Stimulated activated CD8-positive, alpha-beta memory T cell treated with anti-CD3 and anti-CD28 coated beads, Interleukin-15, amount 100 ng/mL, for 1 hour (primary cell): Measurements from ENCODE around the gene CCDC136.
A peak's percentile ranks its signal among the peaks of the same experiment; 100 is the strongest.

Source experiments
- DNase-seq: peaks from one replicate; pipeline ENCODE4 v3.0.0-alpha.2; 2020; ENCODE audit warnings: low read depth

The CCDC136 gene

GRCh38 chr7:128863433-128863989 is 71.7 kb downstream of the CCDC136 start:
- peak; percentile 20 for DNase-seq

DNA sequence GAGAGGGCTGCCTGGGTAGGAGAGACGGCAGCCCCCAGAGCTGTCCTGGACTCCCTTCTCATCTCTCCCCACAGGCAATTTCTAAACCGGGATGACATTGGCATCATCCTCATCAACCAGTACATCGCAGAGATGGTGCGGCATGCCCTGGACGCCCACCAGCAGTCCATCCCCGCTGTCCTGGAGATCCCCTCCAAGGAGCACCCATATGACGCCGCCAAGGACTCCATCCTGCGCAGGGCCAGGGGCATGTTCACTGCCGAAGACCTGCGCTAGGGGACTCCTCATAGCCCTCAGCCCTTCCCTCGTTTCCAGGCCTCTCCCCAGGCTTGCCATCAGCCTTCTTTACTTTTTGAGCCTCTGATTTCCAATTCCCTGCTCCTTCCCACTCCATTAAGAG is 73.5 kb downstream of the CCDC136 start:
- no peak for DNase-seq

- DNase-seq, result no peak
Measured at GRCh38 chr7:128865996-128866877, 74.5 kb downstream of the CCDC136 start.

- DNase-seq, result no peak
Measured at GRCh38 chr7:128867241-128867640, 75.5 kb downstream of the CCDC136 start.

- no peak for DNase-seq
Measured at GRCh38 chr7:128867842-128868623, 76.3 kb downstream of the CCDC136 start.

GRCh38 chr7:128868624-128869137 is 76.9 kb downstream of the CCDC136 start:
- DNase-seq, result no peak

DNA sequence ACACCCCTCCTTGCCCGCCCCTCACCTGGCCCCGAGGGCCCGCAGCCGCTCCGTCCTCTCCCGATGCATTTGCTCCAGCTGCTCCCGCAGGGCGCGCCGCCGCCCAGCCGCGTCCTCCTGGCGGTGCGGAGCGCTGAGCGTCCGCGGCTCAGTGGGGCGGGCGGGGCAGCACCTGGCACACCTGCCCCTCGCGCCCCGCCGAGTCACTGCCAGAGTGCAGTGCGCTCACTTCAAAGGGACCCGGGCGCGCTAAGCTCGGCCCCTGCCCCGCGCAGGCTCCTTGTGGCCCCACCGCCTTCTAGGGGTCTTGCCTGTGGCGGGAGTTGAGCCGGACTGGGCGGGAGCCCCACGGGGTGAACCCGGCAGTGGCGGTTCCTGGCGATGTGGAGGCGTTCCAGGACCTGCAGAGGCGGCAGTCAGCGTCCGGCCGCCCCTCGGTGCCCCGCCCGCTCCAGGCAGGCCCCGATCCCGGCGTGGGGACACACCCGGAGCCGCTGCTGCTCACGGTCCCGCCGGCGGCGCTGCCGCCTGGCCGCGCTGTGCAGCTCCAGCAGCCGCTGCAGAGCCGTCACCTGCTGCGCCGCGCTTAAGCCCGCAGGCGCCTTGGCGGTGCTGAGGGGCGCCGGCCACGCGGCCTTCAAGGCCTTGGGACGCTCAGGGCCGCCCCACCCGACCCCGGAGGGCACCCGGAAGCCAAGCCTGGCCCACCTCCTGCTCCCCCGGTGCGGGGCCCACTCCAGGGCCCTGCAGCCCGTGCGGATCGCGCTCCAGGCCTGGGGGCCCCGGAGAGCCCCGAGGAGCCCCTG is 77.6 kb downstream of the CCDC136 start:
- no peak for DNase-seq

DNA sequence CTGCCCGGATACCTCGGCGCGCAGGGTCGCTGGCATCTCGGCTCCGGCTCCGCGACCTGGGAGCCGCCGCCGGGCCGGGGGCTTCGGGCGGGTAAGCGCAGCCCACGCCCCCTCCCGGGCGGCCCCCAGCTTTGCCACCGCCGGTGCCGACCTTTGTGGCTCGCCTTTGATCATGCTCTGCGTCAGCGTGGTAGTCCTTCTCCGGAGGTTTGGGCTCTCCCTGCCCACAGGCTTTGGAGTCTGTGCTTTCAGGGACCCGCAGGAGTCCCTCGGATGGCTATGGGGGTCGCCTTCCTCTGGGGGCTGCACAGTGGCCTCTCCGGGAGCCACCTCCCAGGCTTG is 78.1 kb downstream of the CCDC136 start:
- DNase-seq, result no peak

DNA sequence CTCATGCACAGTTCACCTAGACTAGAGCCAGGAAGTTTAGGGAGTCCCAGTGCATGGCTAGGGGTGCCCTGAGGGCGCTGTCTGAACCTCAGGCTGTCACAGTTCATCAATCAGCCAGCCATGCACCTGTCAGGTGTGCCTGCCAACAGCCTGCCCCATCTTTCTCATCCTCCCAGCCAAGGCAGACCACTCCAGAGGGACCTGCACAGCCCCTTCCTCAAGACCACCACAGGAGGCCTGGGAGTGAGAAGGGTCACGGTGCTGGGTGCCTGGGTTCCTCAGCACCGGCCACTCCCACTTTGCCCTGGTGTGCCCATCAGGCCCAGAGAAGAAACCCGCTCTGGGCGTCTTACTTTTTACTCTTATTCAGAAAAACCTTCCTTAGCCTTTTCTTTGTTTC is 79.3 kb downstream of the CCDC136 start:
- DNase-seq, result no peak
